Endothelial cell of umbilical vein (primary cell): ENCODE measurements around the gene UBE2G1. TPM values are rescaled to one million over a fixed set of nuclear protein-coding genes. Genes with fewer than 3 reads are reported as not detected.

Experiments used
- BruUV-seq: library from RNA; stranded (reverse); fragments of 400-500 nt; replicated peaks from 2 replicates; lab custom pipeline; 2021; lab: Mats Ljungman, UMichigan
- CTCF ChIA-PET: fragments of 300-600, 350-600 bp; sonication (Branson Sonifier 250); formaldehyde crosslinking; loops from one replicate; lab custom pipeline; 2021; ENCODE audit warnings: antibody characterized with exemption, inconsistent platforms; lab: Charles Lee
- POLR2A ChIA-PET: fragments of 300-600, 350-600 bp; sonication (Branson Sonifier 250); formaldehyde crosslinking; loops from one replicate; lab custom pipeline; 2021; ENCODE audit warnings: antibody characterized with exemption, inconsistent platforms; lab: Charles Lee
- DNase-seq: peaks from one replicate; pipeline ENCODE4 v3.0.0-alpha.2; 2011; ENCODE audit warnings: low read depth, low spot score
- FAIRE-seq: peaks from 2 replicates; lab custom pipeline; 2011; peaks lifted over from hg19 to GRCh38; lab: Jason Lieb, UNC
- H2AFZ ChIP-seq: 2 replicates; pipeline ENCODE4 v1.6.0; 2012; ENCODE audit warnings: low read depth, low read length, control low read depth, inconsistent platforms
- H3K27ac ChIP-seq: 2 replicates; pipeline ENCODE4 v1.5.1; 2011; ENCODE audit warnings: low read depth, mild to moderate bottlenecking, control low read depth, low read length, moderate library complexity; ENCODE audit not compliant: insufficient read depth
- H3K27me3 ChIP-seq, 2 experiments: 2 replicates each; pipeline versions ENCODE4 v1.6.0 to v1.6.1; 2011; ENCODE audit warnings: low read length in 2 of 2, mixed read lengths in 1 of 2; ENCODE audit not compliant: control insufficient read depth in 2 of 2, insufficient read depth in 2 of 2
- H3K36me3 ChIP-seq, 2 experiments: 2 replicates in 1 of 2; 3 replicates in 1 of 2; pipeline ENCODE4 v1.5.1; 2011; ENCODE audit warnings: low read length in 2 of 2, mild to moderate bottlenecking in 1 of 2, moderate library complexity in 1 of 2; ENCODE audit not compliant: control insufficient read depth in 2 of 2, insufficient read depth in 2 of 2; ENCODE audit errors: extremely low read depth in 1 of 2
- H3K4me1 ChIP-seq: 3 replicates; pipeline ENCODE4 v1.5.1; 2011; ENCODE audit warnings: mild to moderate bottlenecking, low read length; ENCODE audit not compliant: control insufficient read depth, insufficient read depth; ENCODE audit errors: extremely low read depth
- H3K4me2 ChIP-seq: 2 replicates; pipeline ENCODE4 v1.6.1; 2011; ENCODE audit warnings: low read length, control low read depth, mixed read lengths; ENCODE audit not compliant: insufficient read depth
- H3K4me3 ChIP-seq, 3 experiments: fragments of 200-600 bp in 1 of 3; sonication (generic), shearing (Covaris generic) in 1 of 3; replicated peaks in 1 of 3; 2 replicates each; pipeline ENCODE4 v1.5.1; 2011 to 2016; ENCODE audit warnings: control low read depth in 3 of 3, low read length in 3 of 3, mild to moderate bottlenecking in 2 of 3, inconsistent platforms in 1 of 3, low read depth in 1 of 3, moderate library complexity in 1 of 3; ENCODE audit not compliant: insufficient read depth in 1 of 3
- H3K79me2 ChIP-seq: 2 replicates; pipeline ENCODE4 v1.6.0; 2012; ENCODE audit warnings: low read length, inconsistent platforms; ENCODE audit not compliant: control insufficient read depth, insufficient read depth
- H3K9ac ChIP-seq: replicated peaks from 2 replicates; pipeline ENCODE3; 2011; ENCODE audit warnings: low read length, control low read depth; ENCODE audit not compliant: insufficient read depth; ENCODE audit errors: extremely low read depth
- H3K9me1 ChIP-seq: replicated peaks from 3 replicates; pipeline ENCODE4 v1.6.0; 2011; ENCODE audit warnings: mild to moderate bottlenecking, low read length; ENCODE audit not compliant: control insufficient read depth, insufficient read depth; ENCODE audit errors: extremely low read depth
- H3K9me3 ChIP-seq: replicated peaks from 2 replicates; pipeline ENCODE4 v1.5.1; 2012; ENCODE audit warnings: low read length, inconsistent platforms; ENCODE audit not compliant: control insufficient read depth, insufficient read depth
- H4K20me1 ChIP-seq: replicated peaks from 2 replicates; pipeline ENCODE3; 2011; ENCODE audit warnings: mild to moderate bottlenecking, low read length; ENCODE audit not compliant: control insufficient read depth, insufficient read depth; ENCODE audit errors: extremely low read depth
- EZH2 ChIP-seq: IDR thresholded peaks from 2 replicates; pipeline ENCODE4 v1.6.1; 2012; ENCODE audit warnings: borderline replicate concordance, low read depth, mild to moderate bottlenecking, moderate library complexity, low read length, inconsistent platforms; ENCODE audit not compliant: severe bottlenecking
- FOS ChIP-seq: IDR thresholded peaks from 2 replicates; pipeline ENCODE4 v1.6.1; 2011; ENCODE audit warnings: mild to moderate bottlenecking, low read length, moderate library complexity, borderline replicate concordance; ENCODE audit not compliant: insufficient read depth
- GATA2 ChIP-seq: IDR thresholded peaks from 2 replicates; pipeline ENCODE4 v1.7.0; 2011; ENCODE audit warnings: low read depth, mild to moderate bottlenecking, moderate library complexity, mixed read lengths, low read length; ENCODE audit not compliant: insufficient read length, insufficient read depth
- JUN ChIP-seq: IDR thresholded peaks from 2 replicates; pipeline ENCODE4 v1.6.1; 2011; ENCODE audit warnings: borderline replicate concordance, low read depth; ENCODE audit not compliant: insufficient read length, insufficient read depth
- MYC ChIP-seq: IDR thresholded peaks from one replicate; pipeline ENCODE4 v1.6.1; 2011; ENCODE audit warnings: mild to moderate bottlenecking, low read depth, low read length
- POLR2A ChIP-seq: IDR thresholded peaks from 2 replicates; pipeline ENCODE4 v1.6.1; 2012; ENCODE audit warnings: low read depth, mild to moderate bottlenecking, control low read depth, low read length
- POLR2AphosphoS5 ChIP-seq: IDR thresholded peaks from 2 replicates; pipeline ENCODE4 v1.6.1; 2012; ENCODE audit warnings: low read depth, mild to moderate bottlenecking, control low read depth, low read length, moderate library complexity; ENCODE audit not compliant: insufficient read depth
- dilution Hi-C: fragments of 300-500 bp; cut with MboI; formaldehyde crosslinking; loops from one replicate; pipeline ENCODE4 v1.15.0; 2019; ENCODE audit warnings: low sequenced_read_pairs; ENCODE audit not compliant: extremely low pct_ligation_motif_present
- intact Hi-C: fragments of 100-400 bp; cut with micrococcal nuclease; formaldehyde crosslinking; loops from one replicate; pipeline ENCODE4 v1.10.0; 2022
- polyA plus RNA-seq, 4 experiments: library from polyadenylated mRNA; depleted of rRNA in 3 of 4; stranded (reverse) in 3 of 4; unstranded in 1 of 4; fragments of >200 nt; gene quantifications; 2 replicates each; pipeline versions ENCODE4 v1.2.1 to v1.2.3, GENCODE V29; 2011 to 2012; ENCODE audit warnings: missing spikeins in 1 of 4
- total RNA-seq: library from RNA; stranded (reverse); gene quantifications from 2 replicates; pipeline ENCODE4 v1.2.3, GENCODE V29; 2021
- TF ChIP-seq, protein P1 (sequence below): IDR thresholded peaks from 2 replicates; pipeline ENCODE4 v1.6.1; 2011; ENCODE audit not compliant: insufficient read depth, insufficient read length
- TF ChIP-seq, protein P2 (sequence below), 2 donors: IDR thresholded peaks; 1 replicate in 1 of 2; 2 replicates in 1 of 2; pipeline ENCODE4 v1.5.1; 2011; ENCODE audit warnings: low read length in 2 of 2, mild to moderate bottlenecking in 2 of 2, moderate library complexity in 2 of 2, control low read depth in 1 of 2, inconsistent platforms in 1 of 2, low read depth in 1 of 2; ENCODE audit not compliant: insufficient read depth in 1 of 2; ENCODE audit errors: extremely low read depth in 1 of 2

Gene UBE2G1
- total and polyA plus RNA-seq, 2 donors (not counting 3 experiments of a cell fraction or from before 2014, with no cell fraction given) = 29.2 to 79.6 TPM

DNA sequence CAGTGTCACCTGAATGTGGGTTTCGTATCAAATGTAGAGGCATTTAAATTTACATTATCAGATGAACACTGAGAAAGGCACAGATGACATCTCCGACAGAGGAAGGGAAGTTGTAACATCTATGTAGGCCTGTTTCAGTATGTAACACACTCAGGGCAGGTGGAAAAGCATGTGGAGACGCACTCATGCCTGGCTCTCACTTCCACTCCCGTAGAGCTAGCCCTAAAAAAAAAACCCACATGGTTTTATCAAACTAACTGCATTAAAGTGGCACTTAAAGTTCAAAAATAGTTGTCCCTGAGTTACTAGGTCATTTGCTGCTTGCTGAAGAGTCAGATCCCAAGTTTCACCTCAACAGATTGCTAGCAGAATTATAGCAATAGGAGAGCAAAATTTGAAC, 96.6 kb downstream of the UBE2G1 start:
- Histone ChIP-seq H3K27ac (no peak overlapping the region), H2AFZ (no peak overlapping the region), H3K9me3 (no peaks in the 10 kb centered on the region), H4K20me1 (peaks cover 2% of the 10 kb centered on the region), H3K9ac (no peak overlapping the region), H3K4me2 (no peak overlapping the region), H3K79me2 (no peaks in the 10 kb centered on the region), H3K4me1 (no peaks in the 10 kb centered on the region), H3K27me3 (no peaks in the 10 kb centered on the region), H3K36me3 (peaks cover 2 to 10% of the 10 kb centered on the region in 2 experiments), H3K4me3 (no peak overlapping the region), H3K9me1 (no peaks in the 10 kb centered on the region)
- no peak for FAIRE-seq
- DNase-seq = no peak
- dilution Hi-C loops (no loop called here), intact Hi-C loops (no loop called here)
- no TSS peak for BruUV-seq
- TF ChIP-seq, protein P1, sequence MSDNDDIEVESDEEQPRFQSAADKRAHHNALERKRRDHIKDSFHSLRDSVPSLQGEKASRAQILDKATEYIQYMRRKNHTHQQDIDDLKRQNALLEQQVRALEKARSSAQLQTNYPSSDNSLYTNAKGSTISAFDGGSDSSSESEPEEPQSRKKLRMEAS = no peak
- no peak for TF ChIP-seq GATA2
- no peak for TF ChIP-seq POLR2AphosphoS5
- TF ChIP-seq FOS = no peak
- no peak for TF ChIP-seq POLR2A
- TF ChIP-seq JUN = no peak
- TF ChIP-seq MYC = no peak
- TF ChIP-seq, protein P2, sequence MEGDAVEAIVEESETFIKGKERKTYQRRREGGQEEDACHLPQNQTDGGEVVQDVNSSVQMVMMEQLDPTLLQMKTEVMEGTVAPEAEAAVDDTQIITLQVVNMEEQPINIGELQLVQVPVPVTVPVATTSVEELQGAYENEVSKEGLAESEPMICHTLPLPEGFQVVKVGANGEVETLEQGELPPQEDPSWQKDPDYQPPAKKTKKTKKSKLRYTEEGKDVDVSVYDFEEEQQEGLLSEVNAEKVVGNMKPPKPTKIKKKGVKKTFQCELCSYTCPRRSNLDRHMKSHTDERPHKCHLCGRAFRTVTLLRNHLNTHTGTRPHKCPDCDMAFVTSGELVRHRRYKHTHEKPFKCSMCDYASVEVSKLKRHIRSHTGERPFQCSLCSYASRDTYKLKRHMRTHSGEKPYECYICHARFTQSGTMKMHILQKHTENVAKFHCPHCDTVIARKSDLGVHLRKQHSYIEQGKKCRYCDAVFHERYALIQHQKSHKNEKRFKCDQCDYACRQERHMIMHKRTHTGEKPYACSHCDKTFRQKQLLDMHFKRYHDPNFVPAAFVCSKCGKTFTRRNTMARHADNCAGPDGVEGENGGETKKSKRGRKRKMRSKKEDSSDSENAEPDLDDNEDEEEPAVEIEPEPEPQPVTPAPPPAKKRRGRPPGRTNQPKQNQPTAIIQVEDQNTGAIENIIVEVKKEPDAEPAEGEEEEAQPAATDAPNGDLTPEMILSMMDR (IDR thresholded peaks at IDR 0.05; ENCODE audit: extremely low read depth in 1 of 2, insufficient read depth in 1 of 2, low read depth in 1 of 2, low read length in 2 of 2) = no peak
- no peak for TF ChIP-seq EZH2
- ChIA-PET POLR2A (no interaction called here), CTCF (interaction anchor here (0.7 kb wide), 1 partner anchor 1702 kb away, joined by 3 read pairs; no protein-coding TSS in a partner anchor)
